ENCODE results near the gene CACNA1I.

Gene CACNA1I

GRCh38 chr22:39617342-39617741 is 46.8 kb downstream of the CACNA1I start:
- no peak for TF ChIP-seq CTCF (conservative IDR thresholded peaks at IDR 0.05; ENCODE audit: control insufficient read depth, insufficient read depth, low read depth, low read length)
- no peak for DNase-seq (ENCODE audit: low read depth)

GRCh38 chr22:39617970-39618757 is 47.6 kb downstream of the CACNA1I start:
- no peak for TF ChIP-seq CTCF (conservative IDR thresholded peaks at IDR 0.05; ENCODE audit: control insufficient read depth, insufficient read depth, low read depth, low read length)
- DNase-seq (ENCODE audit: low read depth), result no peak
- H3K4me3 ChIP-seq (ENCODE audit: control insufficient read depth, low read depth, low read length), result no peak overlapping the region

More at GRCh38 chr22:39617342-39617741, 46.8 kb downstream of the CACNA1I start:
- no peak overlapping the region for H3K4me3 ChIP-seq (ENCODE audit: control insufficient read depth, low read depth, low read length)

DNA sequence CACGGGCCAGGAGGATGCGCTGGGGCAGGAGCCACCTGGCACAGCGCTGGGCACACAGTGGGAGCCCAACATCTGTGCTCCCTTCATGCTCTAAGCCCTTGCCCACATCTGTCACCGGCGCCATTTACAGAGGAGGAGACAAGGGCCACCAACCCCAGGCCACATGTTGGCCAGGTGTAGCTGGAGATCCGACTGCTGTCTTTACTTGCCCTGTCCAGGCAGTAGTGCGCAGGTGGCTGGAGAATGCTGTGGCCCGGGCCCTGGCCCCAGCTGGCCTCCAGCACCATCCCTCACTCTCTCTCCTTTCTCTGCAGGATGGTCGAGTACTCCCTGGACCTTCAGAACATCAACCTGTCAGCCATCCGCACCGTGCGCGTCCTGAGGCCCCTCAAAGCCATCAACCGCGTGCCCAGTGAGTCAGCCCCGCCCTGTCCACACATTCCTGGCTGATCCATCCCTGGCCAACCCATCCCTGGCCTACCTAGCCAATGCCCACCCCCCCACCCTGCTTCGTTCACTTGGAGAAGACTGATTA is 48.5 kb downstream of the CACNA1I start:
- TF ChIP-seq CTCF (conservative IDR thresholded peaks at IDR 0.05; ENCODE audit: control insufficient read depth, insufficient read depth, low read depth, low read length), result no peak
- DNase-seq (ENCODE audit: low read depth), result no peak

GRCh38 chr22:39620924-39621690 is 50.6 kb downstream of the CACNA1I start:
- no peak for DNase-seq (ENCODE audit: low read depth)
- TF ChIP-seq CTCF (conservative IDR thresholded peaks at IDR 0.05; ENCODE audit: control insufficient read depth, insufficient read depth, low read depth, low read length), result no peak
- no peak overlapping the region for H3K4me3 ChIP-seq (ENCODE audit: control insufficient read depth, low read depth, low read length)

More for the DNA sequence above, 48.5 kb downstream of the CACNA1I start:
- H3K4me3 ChIP-seq (ENCODE audit: control insufficient read depth, low read depth, low read length), result no peak overlapping the region

DNA sequence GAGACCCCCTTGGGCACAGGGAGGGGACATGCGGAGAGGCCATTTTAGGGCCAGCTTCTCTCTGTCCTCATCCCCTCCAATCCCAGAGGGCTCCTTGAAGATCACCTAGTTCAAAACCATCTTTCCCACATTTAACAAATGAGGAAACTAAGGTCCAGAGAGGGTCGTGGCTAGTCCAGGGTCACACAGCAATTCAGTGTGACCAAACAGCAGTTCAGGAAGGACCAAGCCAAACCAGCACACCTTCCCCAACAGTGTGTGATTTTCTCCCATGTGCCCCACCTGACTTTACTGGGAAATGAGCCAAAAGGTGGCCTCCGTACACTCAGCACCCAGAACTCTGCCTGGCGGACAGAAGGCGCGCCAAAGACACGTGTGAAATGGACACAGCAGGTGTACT is 51.3 kb downstream of the CACNA1I start:
- no peak overlapping the region for H3K4me3 ChIP-seq (ENCODE audit: control insufficient read depth, low read depth, low read length)
- no peak for DNase-seq (ENCODE audit: low read depth)
- no peak for TF ChIP-seq CTCF (conservative IDR thresholded peaks at IDR 0.05; ENCODE audit: control insufficient read depth, insufficient read depth, low read depth, low read length)

- peak; percentile 54 for TF ChIP-seq CTCF (conservative IDR thresholded peaks at IDR 0.05; ENCODE audit: control insufficient read depth, insufficient read depth, low read depth, low read length)
- DNase-seq (ENCODE audit: low read depth), result peak; percentile 37
- H3K4me3 ChIP-seq (ENCODE audit: control insufficient read depth, low read depth, low read length), result no peak overlapping the region
Observed at GRCh38 chr22:39622881-39623367, 52.4 kb downstream of the CACNA1I start.
